Stomach smooth muscle (tissue), 2 donors: Measurements from ENCODE around the gene SH3TC1.
A peak's percentile ranks its signal among the peaks of the same experiment; 100 is the strongest.

Experiments
- H3K27ac ChIP-seq: one replicate; pipeline ENCODE4 v1.7.0; 2013; ENCODE audit warnings: mild to moderate bottlenecking, low read length, inconsistent platforms
- H3K27me3 ChIP-seq, 2 donors: one replicate each; pipeline ENCODE4 v1.7.0; 2013; ENCODE audit warnings: low read length in 2 of 2; ENCODE audit not compliant: insufficient read depth in 2 of 2, control insufficient read depth in 1 of 2
- H3K36me3 ChIP-seq, 2 donors: one replicate each; pipeline ENCODE4 v1.7.0; 2013; ENCODE audit warnings: low read length in 2 of 2; ENCODE audit not compliant: control insufficient read depth in 2 of 2, insufficient read depth in 2 of 2
- H3K4me1 ChIP-seq: one replicate; pipeline ENCODE4 v1.7.0; 2013; ENCODE audit warnings: low read length; ENCODE audit not compliant: control insufficient read depth, insufficient read depth
- H3K4me3 ChIP-seq, 2 donors: one replicate each; pipeline ENCODE4 v1.7.0; 2013; ENCODE audit warnings: low read length in 2 of 2
- H3K9ac ChIP-seq, 2 donors: one replicate each; pipeline ENCODE4 v1.7.0; 2013; ENCODE audit warnings: low read length in 2 of 2, mild to moderate bottlenecking in 1 of 2
- H3K9me3 ChIP-seq, 2 donors: one replicate each; pipeline ENCODE4 v1.7.0; 2013; ENCODE audit warnings: low read length in 2 of 2; ENCODE audit not compliant: control insufficient read depth in 2 of 2
- donor health status: healthy.
- donor health status: Pancreatic carcinoma.

SH3TC1 gene

GRCh38 chr4:8198906-8199593 is at the start of gene SH3TC1:
SH3TC1 (plus strand) TSS chr4:8199290; CDS start chr4:8205195, 5,905 bp downstream.
- Histone ChIP-seq H3K4me3 (peak within 1 kb of the TSS; percentile 46 to 61), H3K27me3 (peaks cover 0 to 2% of the 10 kb centered on the region in 2 donors), H3K27ac (no peak within 1 kb of the TSS), H3K9ac (peak within 1 kb of the TSS; percentile 51), H3K4me1 (peaks cover 30% of the 10 kb centered on the region), H3K9me3 (no peaks in the 10 kb centered on the region), H3K36me3 (no peaks in the 10 kb centered on the region)

GRCh38 chr4:8149664-8150063 is 49.4 kb upstream of the SH3TC1 start:
- Histone ChIP-seq H3K9ac (no peak overlapping the region), H3K4me1 (peaks cover 13% of the 10 kb centered on the region), H3K27me3 (no peaks in the 10 kb centered on the region), H3K27ac (no peak overlapping the region), H3K9me3 (no peaks in the 10 kb centered on the region), H3K4me3 (no peak overlapping the region), H3K36me3 (no peaks in the 10 kb centered on the region)

- Histone ChIP-seq H3K9ac (no peak overlapping the region), H3K27me3 (no peaks in the 10 kb centered on the region), H3K27ac (no peak overlapping the region), H3K36me3 (no peaks in the 10 kb centered on the region), H3K9me3 (no peaks in the 10 kb centered on the region), H3K4me3 (no peak overlapping the region), H3K4me1 (peaks cover 10% of the 10 kb centered on the region)
These were observed 48.7 kb upstream of the SH3TC1 start for GRCh38 chr4:8150152-8151090.

- Histone ChIP-seq H3K27me3 (no peaks in the 10 kb centered on the region), H3K27ac (no peak overlapping the region), H3K36me3 (no peaks in the 10 kb centered on the region), H3K9me3 (no peaks in the 10 kb centered on the region), H3K4me1 (peaks cover 4% of the 10 kb centered on the region), H3K4me3 (no peak overlapping the region), H3K9ac (no peak overlapping the region)
These were observed 47.9 kb upstream of the SH3TC1 start for GRCh38 chr4:8151165-8151650.

- no peak overlapping the region for H3K27ac ChIP-seq
- no peak overlapping the region for H3K9ac ChIP-seq
- no peaks in the 10 kb centered on the region for H3K27me3 ChIP-seq
- H3K36me3 ChIP-seq, result no peaks in the 10 kb centered on the region
- H3K4me3 ChIP-seq, result no peak overlapping the region
- H3K4me1 ChIP-seq, result peaks cover 5% of the 10 kb centered on the region
- no peaks in the 10 kb centered on the region for H3K9me3 ChIP-seq
These were observed 46.8 kb upstream of the SH3TC1 start for GRCh38 chr4:8152090-8152864.

- Histone ChIP-seq H3K27me3 (peaks cover 0 to 4% of the 10 kb centered on the region in 2 donors), H3K9me3 (no peaks in the 10 kb centered on the region), H3K4me3 (no peak overlapping the region), H3K4me1 (peaks cover 11% of the 10 kb centered on the region), H3K36me3 (no peaks in the 10 kb centered on the region), H3K9ac (no peak overlapping the region), H3K27ac (no peak overlapping the region)
These were observed 46.2 kb upstream of the SH3TC1 start for GRCh38 chr4:8152865-8153257.

- no peak overlapping the region for H3K9ac ChIP-seq
- no peaks in the 10 kb centered on the region for H3K36me3 ChIP-seq
- no peaks in the 10 kb centered on the region for H3K9me3 ChIP-seq
- H3K4me3 ChIP-seq, result no peak overlapping the region
- H3K27me3 ChIP-seq, result peaks cover 0 to 4% of the 10 kb centered on the region in 2 donors
- H3K27ac ChIP-seq, result no peak overlapping the region
- H3K4me1 ChIP-seq, result peaks cover 15% of the 10 kb centered on the region
These were observed 45.6 kb upstream of the SH3TC1 start for GRCh38 chr4:8153441-8153840.

- H3K27me3 ChIP-seq, result peaks cover 0 to 4% of the 10 kb centered on the region in 2 donors
- H3K9ac ChIP-seq, result no peak overlapping the region
- no peak overlapping the region for H3K4me3 ChIP-seq
- H3K9me3 ChIP-seq, result no peaks in the 10 kb centered on the region
- H3K36me3 ChIP-seq, result no peaks in the 10 kb centered on the region
- H3K4me1 ChIP-seq, result peaks cover 25% of the 10 kb centered on the region
- no peak overlapping the region for H3K27ac ChIP-seq
These were observed 44.0 kb upstream of the SH3TC1 start for GRCh38 chr4:8155048-8155447.

- peaks cover 0 to 4% of the 10 kb centered on the region in 2 donors for H3K27me3 ChIP-seq
- peaks cover 26% of the 10 kb centered on the region for H3K4me1 ChIP-seq
- no peaks in the 10 kb centered on the region for H3K36me3 ChIP-seq
- H3K27ac ChIP-seq, result no peak overlapping the region
- no peak overlapping the region for H3K4me3 ChIP-seq
- no peaks in the 10 kb centered on the region for H3K9me3 ChIP-seq
- no peak overlapping the region for H3K9ac ChIP-seq
These were observed 43.2 kb upstream of the SH3TC1 start for GRCh38 chr4:8155660-8156421.

GRCh38 chr4:8156617-8157016 is 42.5 kb upstream of the SH3TC1 start:
- Histone ChIP-seq H3K36me3 (no peaks in the 10 kb centered on the region), H3K27ac (no peak overlapping the region), H3K27me3 (peaks cover 0 to 4% of the 10 kb centered on the region in 2 donors), H3K4me3 (no peak overlapping the region), H3K9me3 (no peaks in the 10 kb centered on the region), H3K4me1 (peaks cover 26% of the 10 kb centered on the region), H3K9ac (no peak overlapping the region)
